ENCODE data around the gene DNAJB4.
"Not testable (repeated sequence)": the region's sequence is repeated elsewhere in the genome, so short reads cannot be mapped to it uniquely, and the experiment has no call there.

The DNAJB4 gene

DNA sequence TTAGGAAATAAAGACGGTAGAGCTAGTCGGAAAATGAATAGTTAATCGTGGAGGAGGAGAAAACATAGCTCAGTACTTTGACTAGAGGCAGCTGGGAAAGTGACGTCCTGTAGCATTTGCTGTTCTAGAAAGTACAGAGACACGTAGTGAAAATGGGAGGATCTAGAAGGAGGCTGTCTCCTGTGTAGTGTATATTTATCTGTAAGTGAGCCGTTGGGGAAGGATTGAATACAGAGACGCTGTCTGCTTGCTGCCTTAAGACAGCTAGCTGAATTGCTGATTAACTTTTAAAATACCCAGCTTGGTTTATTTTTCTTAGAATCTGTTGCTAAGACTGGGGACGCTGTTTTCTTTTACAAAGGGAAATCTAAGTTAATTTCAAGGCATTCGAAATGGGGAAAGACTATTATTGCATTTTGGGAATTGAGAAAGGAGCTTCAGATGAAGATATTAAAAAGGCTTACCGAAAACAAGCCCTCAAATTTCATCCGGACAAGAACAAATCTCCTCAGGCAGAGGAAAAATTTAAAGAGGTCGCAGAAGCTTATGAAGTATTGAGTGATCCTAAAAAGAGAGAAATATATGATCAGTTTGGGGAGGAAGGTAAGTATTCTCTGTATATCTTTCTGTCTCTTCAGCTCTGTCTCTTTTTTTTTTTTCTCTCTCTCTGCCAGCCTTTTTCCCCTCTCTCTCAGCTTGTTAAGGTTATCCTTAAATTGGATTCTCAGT lies at the start of gene DNAJB4:
TSS of gene DNAJB4 (plus strand) at position 221 of the 729 bp plus-strand sequence. CDS start at position 393, 172 bp downstream.
- DNase-seq, result peak; percentile 96
- in situ Hi-C loops (cut with HindIII; ENCODE audit: low pct_ligation_motif_present, low pct_unique_long_range_greater_than_20kb, low sequenced_read_pairs), result no loop called here

DNA sequence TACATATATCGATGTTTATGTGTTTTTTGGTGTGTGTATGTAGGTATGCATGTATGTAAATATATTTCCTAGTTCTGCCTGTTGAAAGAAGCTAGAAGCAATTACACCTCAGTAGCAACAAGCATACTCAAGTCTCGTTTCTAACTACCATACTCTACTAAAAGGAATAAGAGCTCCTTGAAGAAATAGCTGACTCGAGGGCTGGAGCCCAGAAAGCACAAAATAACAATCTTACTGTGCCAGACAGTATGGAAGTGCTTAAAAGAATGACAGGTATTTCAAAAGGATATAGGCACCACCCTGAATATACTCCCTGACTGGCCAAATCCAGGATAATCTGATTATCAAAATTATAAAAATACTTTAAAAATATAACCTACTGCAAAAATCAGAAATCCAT lies 49.0 kb upstream of the DNAJB4 start:
- no peak for DNase-seq
- in situ Hi-C loops (cut with HindIII; ENCODE audit: low pct_ligation_motif_present, low pct_unique_long_range_greater_than_20kb, low sequenced_read_pairs), result no loop called here

DNA sequence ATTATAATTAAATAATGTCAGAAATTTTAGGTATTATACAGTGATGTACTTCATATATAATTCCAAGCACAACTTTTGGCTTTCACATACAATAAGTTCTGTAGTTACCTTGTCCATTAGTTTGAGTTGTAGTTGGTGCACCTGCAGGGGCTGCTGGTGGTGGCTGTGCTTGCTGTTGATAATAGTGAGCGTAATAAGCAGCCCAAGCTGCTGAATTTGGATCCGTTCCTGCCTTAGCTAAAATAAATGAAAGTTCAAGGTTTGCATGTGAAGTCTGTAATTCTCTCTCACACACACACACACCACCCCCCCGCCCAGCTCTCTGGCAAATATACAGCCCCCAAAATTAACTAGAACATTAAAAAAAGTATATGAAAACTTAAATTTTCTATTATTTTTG lies 48.3 kb upstream of the DNAJB4 start:
- no peak for DNase-seq
- in situ Hi-C loops (cut with HindIII; ENCODE audit: low pct_ligation_motif_present, low pct_unique_long_range_greater_than_20kb, low sequenced_read_pairs), result no loop called here

DNA sequence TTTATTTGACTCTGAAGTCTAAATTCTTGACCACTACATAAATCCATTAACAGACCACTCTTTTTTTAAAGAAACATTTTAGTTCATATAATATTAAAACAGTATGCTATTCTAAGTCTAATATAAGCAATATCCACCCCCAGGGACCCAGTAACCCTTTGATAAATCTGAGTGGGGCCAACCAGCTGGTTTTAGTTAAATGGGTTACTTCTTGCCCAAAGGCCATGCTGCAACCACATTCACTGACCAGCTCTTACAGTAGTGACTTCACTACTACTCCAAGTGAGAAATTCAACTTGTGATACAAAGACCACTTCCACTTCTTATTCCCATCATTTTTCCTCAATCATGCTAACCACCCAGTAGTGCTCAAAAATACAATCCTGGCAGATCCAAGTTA lies 46.3 kb upstream of the DNAJB4 start:
- in situ Hi-C loops (cut with HindIII; ENCODE audit: low pct_ligation_motif_present, low pct_unique_long_range_greater_than_20kb, low sequenced_read_pairs), result no loop called here

DNA sequence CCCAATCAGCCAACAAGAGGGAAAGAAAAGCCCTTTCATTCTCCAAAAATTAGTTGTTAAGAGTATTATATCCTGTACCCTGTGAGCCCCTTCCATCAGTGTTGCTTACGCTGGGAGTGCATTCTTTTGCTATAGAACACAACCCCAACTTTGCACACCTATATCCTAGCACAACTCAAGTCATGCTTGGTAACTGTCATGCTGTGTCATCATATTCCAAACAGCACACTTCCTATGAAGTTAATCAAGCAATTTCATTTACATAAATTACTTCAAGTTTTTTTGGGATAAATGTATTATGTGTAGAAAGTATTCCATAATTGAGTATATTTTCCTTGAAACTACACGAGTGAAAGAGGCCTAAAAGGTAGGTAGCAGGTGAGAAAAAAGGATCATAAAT lies 45.9 kb upstream of the DNAJB4 start:
- in situ Hi-C loops (cut with HindIII; ENCODE audit: low pct_ligation_motif_present, low pct_unique_long_range_greater_than_20kb, low sequenced_read_pairs), result no loop called here
- DNase-seq, result no peak

More for the DNA sequence above, 46.3 kb upstream of the DNAJB4 start:
- no peak for DNase-seq

DNA sequence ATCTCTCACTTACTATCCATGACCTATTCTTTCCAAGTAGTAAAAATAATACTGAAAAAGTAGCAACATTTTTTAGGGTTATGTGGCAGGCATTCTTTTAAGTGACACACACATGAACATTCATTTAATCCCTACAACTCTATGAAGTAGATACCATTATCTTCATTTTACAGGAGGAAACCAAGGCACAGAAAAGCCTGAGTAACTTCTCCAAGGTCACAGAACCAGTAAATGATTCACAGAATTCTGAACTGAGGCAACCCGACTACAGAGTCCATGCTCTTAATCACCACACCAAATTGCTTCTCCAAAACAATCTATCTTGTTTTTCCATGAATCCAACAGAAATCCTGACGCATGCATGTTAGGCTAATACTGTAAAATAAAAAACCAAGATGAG lies 43.3 kb upstream of the DNAJB4 start:
- in situ Hi-C loops (cut with HindIII; ENCODE audit: low pct_ligation_motif_present, low pct_unique_long_range_greater_than_20kb, low sequenced_read_pairs), result no loop called here
- peak; percentile 13 for DNase-seq

DNA sequence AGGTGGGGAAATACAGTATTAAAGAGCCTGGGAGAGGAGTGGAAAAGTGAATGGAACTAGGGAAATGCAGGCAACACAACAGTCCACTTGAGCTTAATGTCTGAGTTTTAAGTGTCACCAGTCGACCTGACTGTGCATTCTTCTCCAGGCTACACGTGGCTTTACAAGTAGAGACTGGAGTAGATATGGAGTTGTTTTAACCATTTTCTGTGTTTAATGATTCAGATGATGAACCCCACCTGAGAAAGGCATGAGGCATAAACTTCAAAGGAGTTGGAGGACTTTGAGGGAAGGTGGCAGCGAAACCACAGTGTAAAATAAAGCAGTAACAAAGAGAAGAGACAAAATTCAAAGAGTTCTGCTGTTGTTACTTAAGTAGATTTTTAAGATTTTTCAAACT lies 38.4 kb upstream of the DNAJB4 start:
- no peak for DNase-seq
- in situ Hi-C loops (cut with HindIII; ENCODE audit: low pct_ligation_motif_present, low pct_unique_long_range_greater_than_20kb, low sequenced_read_pairs), result no loop called here

DNA sequence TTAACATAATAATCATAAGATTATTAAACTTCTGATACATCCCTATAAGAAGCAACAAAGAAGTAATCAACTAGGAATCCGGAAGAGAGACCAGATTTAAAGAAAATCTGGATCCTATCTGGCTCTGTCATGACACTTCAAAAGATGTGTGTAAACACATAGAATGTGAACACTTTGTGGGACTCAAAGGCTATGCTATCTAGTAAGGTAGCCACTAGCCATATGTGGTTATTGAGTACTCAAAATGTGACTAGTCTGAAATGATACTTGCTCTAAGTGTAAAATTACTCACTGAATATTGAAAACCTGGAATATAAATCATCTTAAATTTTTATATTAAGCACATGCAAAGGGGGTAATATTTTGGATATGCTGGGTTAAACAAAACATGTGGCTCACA lies 34.5 kb upstream of the DNAJB4 start:
- DNase-seq, result no peak
- in situ Hi-C loops (cut with HindIII; ENCODE audit: low pct_ligation_motif_present, low pct_unique_long_range_greater_than_20kb, low sequenced_read_pairs), result no loop called here

DNA sequence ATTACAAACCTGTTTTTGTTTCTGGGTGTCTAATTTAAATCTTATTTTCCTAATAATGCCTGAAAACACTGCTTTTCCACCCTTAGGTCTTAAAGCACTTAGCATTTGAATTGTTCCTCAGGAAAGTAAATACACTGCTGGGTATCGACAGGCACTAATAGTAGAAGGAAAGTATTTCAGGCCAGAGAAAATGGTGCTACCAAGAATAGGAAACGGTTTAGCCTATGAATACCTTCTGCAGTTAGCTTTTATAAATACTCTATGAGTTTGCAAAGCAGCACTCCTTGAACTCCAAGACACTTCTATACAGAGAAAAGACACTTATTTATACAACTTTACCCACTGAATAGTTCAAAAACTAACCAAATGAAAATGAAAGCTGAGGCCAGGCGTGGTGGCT lies 32.7 kb upstream of the DNAJB4 start:
- in situ Hi-C loops (cut with HindIII; ENCODE audit: low pct_ligation_motif_present, low pct_unique_long_range_greater_than_20kb, low sequenced_read_pairs), result no loop called here
- no peak for DNase-seq

DNA sequence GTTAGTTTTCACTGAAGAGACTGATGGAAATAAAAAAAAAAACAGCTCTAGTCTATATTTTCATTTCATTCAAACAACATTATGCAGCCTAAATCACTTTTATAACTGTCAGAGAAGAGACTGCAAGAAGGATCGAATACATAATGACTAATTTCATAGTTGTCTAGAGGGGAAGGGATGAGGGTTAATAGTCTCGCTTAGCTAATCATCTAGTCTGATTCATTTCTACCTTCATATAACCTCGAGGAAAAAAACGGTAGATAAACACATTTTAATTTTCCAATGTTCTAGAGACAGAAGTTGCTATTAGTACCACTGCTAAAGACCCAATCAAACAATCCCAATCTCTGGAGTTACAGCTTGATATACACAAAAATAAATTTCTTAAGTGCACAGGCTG lies 29.4 kb upstream of the DNAJB4 start:
- no peak for DNase-seq
- in situ Hi-C loops (cut with HindIII; ENCODE audit: low pct_ligation_motif_present, low pct_unique_long_range_greater_than_20kb, low sequenced_read_pairs), result no loop called here

DNA sequence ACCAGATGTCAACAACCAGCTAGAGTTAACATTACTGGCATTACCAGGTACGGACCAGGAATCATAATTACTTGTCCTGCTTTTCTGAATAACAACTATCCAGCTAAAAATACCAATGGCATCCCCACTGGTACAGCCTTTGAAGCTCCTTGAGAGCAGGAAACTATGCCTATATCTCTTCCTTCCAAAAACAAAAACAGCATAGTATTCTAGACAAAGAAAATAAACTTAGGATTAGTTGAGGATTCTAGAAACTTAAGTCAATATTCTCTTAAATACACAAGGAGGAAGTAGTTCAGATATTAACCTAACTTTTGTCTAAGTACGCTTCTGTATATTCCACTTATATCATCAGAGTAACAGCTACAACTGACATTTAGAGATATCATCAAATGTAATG lies 28.8 kb upstream of the DNAJB4 start:
- DNase-seq, result no peak
- in situ Hi-C loops (cut with HindIII; ENCODE audit: low pct_ligation_motif_present, low pct_unique_long_range_greater_than_20kb, low sequenced_read_pairs), result no loop called here

DNA sequence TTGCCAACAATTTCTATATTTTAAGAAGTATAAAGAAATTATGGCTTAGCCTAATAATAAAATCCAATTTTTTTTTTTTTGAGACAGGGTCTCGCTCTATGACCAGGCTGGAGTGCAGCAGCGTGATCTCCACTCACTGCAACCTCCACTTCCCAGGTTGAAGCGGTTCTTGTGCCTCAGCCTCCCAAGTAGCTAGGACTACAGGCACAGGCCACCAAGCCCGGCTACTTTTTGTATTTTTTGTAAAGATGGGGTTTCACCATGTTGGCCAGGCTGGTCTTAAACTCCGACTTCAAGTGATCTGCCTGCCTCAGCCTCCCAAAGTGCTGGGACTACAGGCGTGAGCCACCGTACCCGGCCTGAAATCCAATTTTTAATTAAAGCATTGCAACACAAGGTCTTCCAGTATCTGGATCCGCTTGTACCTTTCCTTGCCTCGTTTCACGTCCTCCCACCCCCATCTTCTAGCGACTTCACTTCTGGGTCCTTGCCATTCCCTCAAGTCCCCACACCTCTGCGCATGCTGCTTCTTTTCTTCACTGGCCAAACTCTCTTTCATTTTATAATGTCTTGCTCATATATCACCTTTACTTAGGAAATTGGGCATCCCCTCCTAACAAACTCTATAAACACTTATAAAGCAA lies 28.2 kb upstream of the DNAJB4 start:
- in situ Hi-C loops (cut with HindIII; ENCODE audit: low pct_ligation_motif_present, low pct_unique_long_range_greater_than_20kb, low sequenced_read_pairs), result no loop called here

DNA sequence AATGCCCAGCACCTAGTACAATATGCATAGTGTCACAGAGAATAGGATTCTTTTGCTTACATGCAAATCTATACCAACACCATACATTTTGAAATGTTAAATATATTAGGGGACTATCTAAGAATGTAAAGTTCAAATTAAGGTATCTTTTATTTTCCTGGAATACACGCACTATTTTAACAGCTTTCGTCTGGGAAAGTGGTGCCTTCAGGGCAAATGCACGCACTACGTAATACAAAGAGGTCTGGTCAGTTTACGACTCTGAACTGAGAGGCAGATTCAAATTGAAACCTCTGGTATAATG lies 26.8 kb upstream of the DNAJB4 start:
- no peak for DNase-seq
- in situ Hi-C loops (cut with HindIII; ENCODE audit: low pct_ligation_motif_present, low pct_unique_long_range_greater_than_20kb, low sequenced_read_pairs), result no loop called here

More for the DNA sequence above, 28.2 kb upstream of the DNAJB4 start:
- DNase-seq, result no peak

DNA sequence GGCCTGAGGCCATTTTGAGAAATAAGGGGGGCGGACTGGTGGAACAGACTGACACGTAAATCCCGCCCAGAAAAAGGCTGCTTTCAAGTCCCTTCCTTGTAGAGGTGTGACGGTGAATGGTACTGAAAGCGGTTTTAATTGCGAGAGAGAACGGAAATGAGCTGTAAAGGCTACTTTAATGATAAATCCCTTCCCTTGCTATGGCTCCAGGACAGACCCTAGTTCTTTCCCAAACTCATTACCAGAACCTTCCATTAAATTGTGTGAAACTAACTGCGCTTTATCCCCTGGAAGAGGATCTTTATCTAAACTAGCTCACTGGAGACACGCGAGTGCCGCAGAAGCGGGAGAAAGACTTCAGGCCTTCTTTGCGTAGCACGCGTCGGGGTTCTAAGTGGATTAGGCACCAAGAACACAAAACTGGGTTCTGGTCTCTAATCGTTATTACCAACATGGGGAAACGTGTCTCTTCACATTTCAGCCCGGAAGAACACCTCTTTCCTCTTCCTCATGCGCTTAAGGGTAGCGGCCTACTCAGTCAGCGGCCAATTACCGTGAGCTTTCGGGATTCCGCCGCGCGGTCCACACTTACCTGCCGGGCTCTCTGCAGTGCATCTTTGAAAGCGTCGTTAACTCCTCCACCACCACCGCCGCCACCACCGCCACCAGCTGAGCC lies 26.3 kb upstream of the DNAJB4 start:
- DNase-seq, result peak; percentile 87
- in situ Hi-C loops (cut with HindIII; ENCODE audit: low pct_ligation_motif_present, low pct_unique_long_range_greater_than_20kb, low sequenced_read_pairs), result no loop called here

DNA sequence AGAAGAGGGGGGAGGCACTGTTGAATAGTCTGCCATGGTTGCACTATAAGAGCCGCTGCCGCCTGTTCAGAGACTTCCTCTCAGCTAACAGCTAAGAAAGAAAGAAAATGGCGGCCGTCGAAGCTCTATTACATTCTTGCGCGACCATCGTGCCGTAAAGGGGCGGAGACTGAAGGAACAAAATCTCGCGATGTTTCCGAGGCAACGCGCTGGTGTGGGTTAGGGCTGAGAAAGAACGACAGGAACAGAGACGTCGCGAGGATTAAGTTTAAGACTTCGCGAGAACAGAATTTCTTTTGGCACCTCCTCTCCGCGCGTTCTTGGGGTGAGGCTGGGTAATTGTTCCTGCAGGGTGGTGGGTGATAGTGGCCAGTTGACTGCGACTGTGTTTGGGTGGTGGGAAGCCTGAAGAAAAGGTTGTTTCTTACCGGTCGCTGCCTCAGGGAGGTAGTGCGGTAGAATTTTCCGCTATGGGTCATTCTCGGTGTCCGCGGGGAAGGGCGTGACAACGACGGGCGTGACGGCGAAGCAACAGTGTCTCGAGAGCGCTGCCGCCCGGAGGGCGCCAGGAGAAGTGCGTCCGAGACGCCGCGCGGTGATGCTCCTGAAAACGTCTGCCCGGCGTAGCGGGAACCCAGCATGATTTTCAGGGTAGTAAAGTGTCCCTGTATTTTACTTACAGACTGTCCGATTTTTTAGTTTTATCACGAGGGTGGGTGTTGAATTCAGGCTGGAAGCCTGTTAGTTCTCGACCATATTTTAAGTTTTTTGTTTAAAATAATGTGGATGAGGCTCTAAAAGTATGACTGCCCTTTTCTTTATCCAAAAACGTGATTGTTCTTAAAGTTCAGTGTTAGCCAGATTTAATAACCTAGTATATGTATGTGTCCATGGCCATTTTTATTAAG lies 25.5 kb upstream of the DNAJB4 start, which contains the start of gene FUBP1:
TSS of gene FUBP1 (minus strand) at position 104 of the 908 bp plus-strand sequence. CDS start at position 36, 68 bp downstream.
- in situ Hi-C loops (cut with HindIII; ENCODE audit: low pct_ligation_motif_present, low pct_unique_long_range_greater_than_20kb, low sequenced_read_pairs), result no loop called here
- peak; percentile 98 for DNase-seq

DNA sequence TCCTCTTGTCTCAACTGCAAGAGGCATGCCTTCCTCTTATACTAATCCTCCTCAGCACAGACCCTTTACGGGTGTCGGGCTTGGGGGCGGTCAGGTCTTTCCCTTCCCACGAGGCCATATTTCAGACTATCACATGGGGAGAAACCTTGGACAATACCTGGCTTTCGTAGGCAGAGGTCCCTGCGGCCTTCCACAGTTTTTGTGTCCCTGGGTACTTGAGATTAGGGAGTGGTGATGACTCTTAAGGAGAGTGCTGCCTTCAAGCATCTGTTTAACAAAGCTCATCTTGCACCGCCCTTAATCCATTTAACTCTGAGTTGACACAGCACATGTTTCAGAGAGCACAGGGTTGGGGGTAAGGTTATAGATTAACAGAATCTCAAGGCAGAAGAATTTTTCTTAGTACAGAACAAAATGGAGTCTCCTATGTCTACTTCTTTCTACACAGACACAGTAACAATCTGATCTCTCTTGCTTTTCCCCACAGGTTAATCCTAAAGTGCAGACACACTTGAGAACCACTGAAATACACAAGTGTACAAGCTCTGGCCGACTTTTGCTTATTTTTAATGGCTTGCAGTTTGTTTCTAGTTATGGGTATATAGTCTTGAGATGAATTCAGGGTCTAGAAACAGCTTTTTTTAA lies 21.3 kb upstream of the DNAJB4 start:
- DNase-seq; in situ Hi-C loops (cut with HindIII; ENCODE audit: low pct_ligation_motif_present, low pct_unique_long_range_greater_than_20kb, low sequenced_read_pairs): not testable (repeated sequence)

DNA sequence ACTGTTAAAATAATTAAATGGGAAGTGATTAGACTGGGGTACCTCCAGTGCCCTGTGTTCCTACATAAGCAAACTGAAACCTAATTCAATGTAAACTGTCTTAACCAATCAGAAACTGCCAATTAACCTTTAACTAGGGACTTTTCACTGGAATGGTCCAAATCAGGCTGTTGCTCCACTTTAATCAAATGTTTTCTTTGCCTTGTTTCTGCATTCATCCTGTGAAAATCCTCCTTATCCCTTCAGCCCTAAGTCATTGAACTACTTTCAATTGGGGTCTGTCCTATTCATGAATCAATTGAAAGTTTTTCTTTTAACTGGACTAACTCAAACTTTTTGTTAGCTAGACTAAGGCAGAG lies 20.8 kb upstream of the DNAJB4 start:
- DNase-seq, result no peak
- in situ Hi-C loops (cut with HindIII; ENCODE audit: low pct_ligation_motif_present, low pct_unique_long_range_greater_than_20kb, low sequenced_read_pairs), result no loop called here

DNA sequence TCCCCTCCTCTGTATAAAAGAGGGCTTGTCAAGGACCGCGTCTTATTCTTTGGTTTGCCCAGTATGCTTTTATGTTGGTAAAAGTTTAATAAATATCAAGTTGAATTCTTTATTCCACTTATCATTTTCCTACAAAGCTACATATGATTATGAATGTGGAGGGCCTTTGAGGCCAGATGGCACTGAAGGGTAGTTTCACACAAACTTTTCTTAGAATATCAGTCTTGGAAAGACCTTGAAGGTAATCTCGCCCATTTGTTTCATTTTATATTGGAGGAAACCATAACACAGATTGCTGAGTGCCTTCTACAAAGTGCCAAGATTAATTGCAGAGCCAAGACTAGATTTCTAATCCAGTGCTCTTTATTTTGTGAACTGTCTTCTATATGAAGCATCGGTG lies 20.1 kb upstream of the DNAJB4 start:
- no peak for DNase-seq
- in situ Hi-C loops (cut with HindIII; ENCODE audit: low pct_ligation_motif_present, low pct_unique_long_range_greater_than_20kb, low sequenced_read_pairs), result no loop called here
